ENCODE data around the gene FCN1.

FCN1 gene

GRCh38 chr9:134922066-134922931 is 4.6 kb upstream of the FCN1 start:
- H3K27ac ChIP-seq (ENCODE audit: poor library complexity, severe bottlenecking), result no peak overlapping the region
- H3K9me3 ChIP-seq (ENCODE audit: severe bottlenecking), result peaks cover 4% of the 10 kb centered on the region
- no peaks in the 10 kb centered on the region for H3K36me3 ChIP-seq (ENCODE audit: low read depth)
- peaks cover 7% of the 10 kb centered on the region for H3K27me3 ChIP-seq (ENCODE audit: insufficient read depth, poor library complexity, severe bottlenecking)
- no peak for ATAC-seq (ENCODE audit: low read depth)
- no peak for TF ChIP-seq CTCF (IDR thresholded peaks at IDR 0.05; ENCODE audit: poor library complexity, severe bottlenecking)
- no peak for DNase-seq (ENCODE audit: low spot score)
- H3K4me1 ChIP-seq (ENCODE audit: insufficient read depth, poor library complexity, severe bottlenecking), result no peaks in the 10 kb centered on the region
- no peak overlapping the region for H3K4me3 ChIP-seq (ENCODE audit: severe bottlenecking)

GRCh38 chr9:134919303-134919702 is 1.6 kb upstream of the FCN1 start:
- Histone ChIP-seq H3K36me3 (ENCODE audit: low read depth) (no peaks in the 10 kb centered on the region), H3K9me3 (ENCODE audit: severe bottlenecking) (peaks cover 4% of the 10 kb centered on the region), H3K4me3 (ENCODE audit: severe bottlenecking) (no peak overlapping the region), H3K4me1 (ENCODE audit: insufficient read depth, poor library complexity, severe bottlenecking) (no peaks in the 10 kb centered on the region), H3K27me3 (ENCODE audit: insufficient read depth, poor library complexity, severe bottlenecking) (peaks cover 11% of the 10 kb centered on the region), H3K27ac (ENCODE audit: poor library complexity, severe bottlenecking) (no peak overlapping the region)
- DNase-seq (ENCODE audit: low spot score), result no peak
- no peak for ATAC-seq (ENCODE audit: low read depth)
- no peak for TF ChIP-seq CTCF (IDR thresholded peaks at IDR 0.05; ENCODE audit: poor library complexity, severe bottlenecking)

- ATAC-seq (ENCODE audit: low read depth), result no peak
- no peaks in the 10 kb centered on the region for H3K36me3 ChIP-seq (ENCODE audit: low read depth)
- H3K9me3 ChIP-seq (ENCODE audit: severe bottlenecking), result peaks cover 4% of the 10 kb centered on the region
- H3K27ac ChIP-seq (ENCODE audit: poor library complexity, severe bottlenecking), result no peak overlapping the region
- H3K4me1 ChIP-seq (ENCODE audit: insufficient read depth, poor library complexity, severe bottlenecking), result no peaks in the 10 kb centered on the region
- H3K27me3 ChIP-seq (ENCODE audit: insufficient read depth, poor library complexity, severe bottlenecking), result peaks cover 11% of the 10 kb centered on the region
- no peak overlapping the region for H3K4me3 ChIP-seq (ENCODE audit: severe bottlenecking)
- DNase-seq (ENCODE audit: low spot score), result no peak
- TF ChIP-seq CTCF (IDR thresholded peaks at IDR 0.05; ENCODE audit: poor library complexity, severe bottlenecking), result no peak
These were observed 934 bp upstream of the FCN1 start for GRCh38 chr9:134918646-134919045.

GRCh38 chr9:134916161-134916665 is 1.5 kb downstream of the FCN1 start:
- Histone ChIP-seq H3K4me1 (ENCODE audit: insufficient read depth, poor library complexity, severe bottlenecking) (no peaks in the 10 kb centered on the region), H3K9me3 (ENCODE audit: severe bottlenecking) (peaks cover 4% of the 10 kb centered on the region), H3K36me3 (ENCODE audit: low read depth) (no peaks in the 10 kb centered on the region), H3K27ac (ENCODE audit: poor library complexity, severe bottlenecking) (no peak overlapping the region), H3K27me3 (ENCODE audit: insufficient read depth, poor library complexity, severe bottlenecking) (peaks cover 11% of the 10 kb centered on the region), H3K4me3 (ENCODE audit: severe bottlenecking) (no peak overlapping the region)
- no peak for DNase-seq (ENCODE audit: low spot score)
- no peak for TF ChIP-seq CTCF (IDR thresholded peaks at IDR 0.05; ENCODE audit: poor library complexity, severe bottlenecking)
- ATAC-seq (ENCODE audit: low read depth), result no peak
